Ovary (tissue), 3 donors: ENCODE results near the gene TMA7.

Experiments
- CTCF ChIP-seq, 3 donors: fragments of 450-650 bp in 2 of 3; fragments of 200-600 bp in 1 of 3; IDR thresholded peaks; one replicate each; pipeline versions ENCODE4 v1.5.1 to v1.8.0; 2016 to 2022; ENCODE audit warnings: antibody characterized with exemption in 3 of 3, mild to moderate bottlenecking in 1 of 3
- EP300 ChIP-seq: sonication (generic); formaldehyde crosslinking; IDR thresholded peaks from one replicate; pipeline ENCODE4 v1.6.1; 2017; ENCODE audit warnings: antibody characterized with exemption
- POLR2A ChIP-seq: fragments of 450-650 bp; IDR thresholded peaks from one replicate; pipeline ENCODE4 v1.6.1; 2017; ENCODE audit warnings: antibody characterized with exemption, mild to moderate bottlenecking, moderate library complexity
- donor health status: DM: no; HTN: no; CAD: no.

DNA sequence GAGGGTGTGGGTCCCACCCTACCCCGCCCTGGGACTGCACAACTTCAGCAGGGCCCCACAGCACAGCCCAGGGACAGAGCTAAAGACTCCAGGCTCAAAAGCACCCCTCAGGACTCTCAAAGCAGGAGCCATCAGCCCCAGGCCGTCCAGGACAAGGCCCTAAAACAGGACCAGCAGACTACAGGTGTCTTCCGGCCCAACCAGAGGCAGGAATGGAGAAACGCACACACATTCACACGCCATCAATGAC is 32.5 kb downstream of the TMA7 start:
- TF ChIP-seq POLR2A (no peak), CTCF (IDR thresholded peaks at IDR 0.05) (no peak), EP300 (no peak)
